ENCODE results near the gene AGAP1.

DNA sequence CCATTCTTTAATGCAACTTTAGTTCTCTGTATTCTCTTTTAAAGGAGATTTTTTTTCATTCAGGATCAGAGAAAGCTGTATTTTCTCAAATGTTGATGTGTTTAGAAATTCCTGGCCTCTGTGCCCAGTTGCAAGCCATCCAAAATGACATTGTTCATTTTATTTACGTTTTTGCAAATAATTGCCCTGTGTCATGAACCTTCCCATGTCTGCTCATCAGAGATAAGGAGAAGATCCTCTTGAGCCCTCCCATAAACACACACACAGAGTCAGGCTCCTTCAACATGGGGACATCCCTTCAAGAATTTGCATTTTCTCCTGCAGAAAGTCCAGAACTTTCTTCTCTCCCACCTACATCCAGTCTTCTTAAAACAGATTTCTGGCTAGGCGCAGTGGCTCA lies 415.5 kb downstream of the AGAP1 start:
- TF ChIP-seq POLR2A (IDR thresholded peaks at IDR 0.05; ENCODE audit: low read length), result no peak
- TF ChIP-seq, protein P1, sequence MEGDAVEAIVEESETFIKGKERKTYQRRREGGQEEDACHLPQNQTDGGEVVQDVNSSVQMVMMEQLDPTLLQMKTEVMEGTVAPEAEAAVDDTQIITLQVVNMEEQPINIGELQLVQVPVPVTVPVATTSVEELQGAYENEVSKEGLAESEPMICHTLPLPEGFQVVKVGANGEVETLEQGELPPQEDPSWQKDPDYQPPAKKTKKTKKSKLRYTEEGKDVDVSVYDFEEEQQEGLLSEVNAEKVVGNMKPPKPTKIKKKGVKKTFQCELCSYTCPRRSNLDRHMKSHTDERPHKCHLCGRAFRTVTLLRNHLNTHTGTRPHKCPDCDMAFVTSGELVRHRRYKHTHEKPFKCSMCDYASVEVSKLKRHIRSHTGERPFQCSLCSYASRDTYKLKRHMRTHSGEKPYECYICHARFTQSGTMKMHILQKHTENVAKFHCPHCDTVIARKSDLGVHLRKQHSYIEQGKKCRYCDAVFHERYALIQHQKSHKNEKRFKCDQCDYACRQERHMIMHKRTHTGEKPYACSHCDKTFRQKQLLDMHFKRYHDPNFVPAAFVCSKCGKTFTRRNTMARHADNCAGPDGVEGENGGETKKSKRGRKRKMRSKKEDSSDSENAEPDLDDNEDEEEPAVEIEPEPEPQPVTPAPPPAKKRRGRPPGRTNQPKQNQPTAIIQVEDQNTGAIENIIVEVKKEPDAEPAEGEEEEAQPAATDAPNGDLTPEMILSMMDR (IDR thresholded peaks at IDR 0.05), result no peak
- TF ChIP-seq TP53 (CRISPR knock-in tag; IDR thresholded peaks at IDR 0.05), result no peak
- TF ChIP-seq, protein P2, sequence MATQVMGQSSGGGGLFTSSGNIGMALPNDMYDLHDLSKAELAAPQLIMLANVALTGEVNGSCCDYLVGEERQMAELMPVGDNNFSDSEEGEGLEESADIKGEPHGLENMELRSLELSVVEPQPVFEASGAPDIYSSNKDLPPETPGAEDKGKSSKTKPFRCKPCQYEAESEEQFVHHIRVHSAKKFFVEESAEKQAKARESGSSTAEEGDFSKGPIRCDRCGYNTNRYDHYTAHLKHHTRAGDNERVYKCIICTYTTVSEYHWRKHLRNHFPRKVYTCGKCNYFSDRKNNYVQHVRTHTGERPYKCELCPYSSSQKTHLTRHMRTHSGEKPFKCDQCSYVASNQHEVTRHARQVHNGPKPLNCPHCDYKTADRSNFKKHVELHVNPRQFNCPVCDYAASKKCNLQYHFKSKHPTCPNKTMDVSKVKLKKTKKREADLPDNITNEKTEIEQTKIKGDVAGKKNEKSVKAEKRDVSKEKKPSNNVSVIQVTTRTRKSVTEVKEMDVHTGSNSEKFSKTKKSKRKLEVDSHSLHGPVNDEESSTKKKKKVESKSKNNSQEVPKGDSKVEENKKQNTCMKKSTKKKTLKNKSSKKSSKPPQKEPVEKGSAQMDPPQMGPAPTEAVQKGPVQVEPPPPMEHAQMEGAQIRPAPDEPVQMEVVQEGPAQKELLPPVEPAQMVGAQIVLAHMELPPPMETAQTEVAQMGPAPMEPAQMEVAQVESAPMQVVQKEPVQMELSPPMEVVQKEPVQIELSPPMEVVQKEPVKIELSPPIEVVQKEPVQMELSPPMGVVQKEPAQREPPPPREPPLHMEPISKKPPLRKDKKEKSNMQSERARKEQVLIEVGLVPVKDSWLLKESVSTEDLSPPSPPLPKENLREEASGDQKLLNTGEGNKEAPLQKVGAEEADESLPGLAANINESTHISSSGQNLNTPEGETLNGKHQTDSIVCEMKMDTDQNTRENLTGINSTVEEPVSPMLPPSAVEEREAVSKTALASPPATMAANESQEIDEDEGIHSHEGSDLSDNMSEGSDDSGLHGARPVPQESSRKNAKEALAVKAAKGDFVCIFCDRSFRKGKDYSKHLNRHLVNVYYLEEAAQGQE (IDR thresholded peaks at IDR 0.05), result no peak
- no peak for TF ChIP-seq RNF2 (IDR thresholded peaks at IDR 0.05; ENCODE audit: borderline replicate concordance, low read depth)
- TF ChIP-seq FOSL2 (IDR thresholded peaks at IDR 0.05), result no peak
- TF ChIP-seq FOSL2 (CRISPR knock-in tag; IDR thresholded peaks at IDR 0.05), result no peak
- no peak for TF ChIP-seq KDM1A (IDR thresholded peaks at IDR 0.05; ENCODE audit: low read depth)

Measured in A549 (cell line).